KMS-11 (cell line): Measurements from ENCODE around the gene INO80B.

Source experiments
- H2AFZ ChIP-seq: fragments of 200-600 bp; sonication (generic); 2 replicates; pipeline ENCODE4 v1.6.1; 2016; ENCODE audit warnings: antibody characterized with exemption, mixed run types, low read depth
- H3K27ac ChIP-seq: fragments of 200-600 bp; sonication (generic); 2 replicates; pipeline ENCODE4 v1.6.1; 2016; ENCODE audit warnings: mild to moderate bottlenecking, mixed run types
- H3K27me3 ChIP-seq: fragments of 200-600 bp; sonication (generic); 2 replicates; pipeline ENCODE4 v1.6.1; 2017; ENCODE audit warnings: mild to moderate bottlenecking, low read depth, mixed run types, moderate library complexity; ENCODE audit not compliant: insufficient read depth
- H3K36me3 ChIP-seq: fragments of 200-600 bp; sonication (generic); 2 replicates; pipeline ENCODE4 v1.6.1; 2017; ENCODE audit warnings: mild to moderate bottlenecking, mixed run types; ENCODE audit not compliant: insufficient read depth
- H3K4me1 ChIP-seq: fragments of 200-600 bp; sonication (generic); 2 replicates; pipeline ENCODE4 v1.6.1; 2016; ENCODE audit warnings: mild to moderate bottlenecking, low read depth, mixed run types; ENCODE audit not compliant: poor library complexity, severe bottlenecking
- H3K4me2 ChIP-seq: fragments of 200-600 bp; sonication (generic); 2 replicates; pipeline ENCODE4 v1.7.0; 2016; ENCODE audit warnings: mild to moderate bottlenecking, mixed run types
- H3K4me3 ChIP-seq: fragments of 200-600 bp; sonication (generic); IDR thresholded peaks from 2 replicates; pipeline ENCODE4 v1.6.1; 2017; ENCODE audit warnings: low read depth, low read length, mixed read lengths; ENCODE audit not compliant: insufficient read depth
- H3K79me2 ChIP-seq: fragments of 200-600 bp; sonication (generic); 2 replicates; pipeline ENCODE4 v1.6.1; 2016; ENCODE audit warnings: low read depth, mixed run types; ENCODE audit not compliant: insufficient read depth
- H3K9ac ChIP-seq: fragments of 200-600 bp; sonication (generic); 2 replicates; pipeline ENCODE4 v1.6.1; 2016; ENCODE audit warnings: mild to moderate bottlenecking, mixed run types
- H4K20me1 ChIP-seq: fragments of 200-600 bp; sonication (generic); 2 replicates; pipeline ENCODE4 v1.6.1; 2016; ENCODE audit warnings: mild to moderate bottlenecking, mixed run types; ENCODE audit not compliant: insufficient read depth
- TF ChIP-seq, protein P1 (sequence below): fragments of 200-600 bp; sonication (generic); conservative IDR thresholded peaks from 2 replicates; pipeline ENCODE4 v1.6.1; 2017; ENCODE audit warnings: low read depth, mild to moderate bottlenecking, antibody characterized with exemption, low read length, moderate library complexity, mixed read lengths

The INO80B gene

DNA sequence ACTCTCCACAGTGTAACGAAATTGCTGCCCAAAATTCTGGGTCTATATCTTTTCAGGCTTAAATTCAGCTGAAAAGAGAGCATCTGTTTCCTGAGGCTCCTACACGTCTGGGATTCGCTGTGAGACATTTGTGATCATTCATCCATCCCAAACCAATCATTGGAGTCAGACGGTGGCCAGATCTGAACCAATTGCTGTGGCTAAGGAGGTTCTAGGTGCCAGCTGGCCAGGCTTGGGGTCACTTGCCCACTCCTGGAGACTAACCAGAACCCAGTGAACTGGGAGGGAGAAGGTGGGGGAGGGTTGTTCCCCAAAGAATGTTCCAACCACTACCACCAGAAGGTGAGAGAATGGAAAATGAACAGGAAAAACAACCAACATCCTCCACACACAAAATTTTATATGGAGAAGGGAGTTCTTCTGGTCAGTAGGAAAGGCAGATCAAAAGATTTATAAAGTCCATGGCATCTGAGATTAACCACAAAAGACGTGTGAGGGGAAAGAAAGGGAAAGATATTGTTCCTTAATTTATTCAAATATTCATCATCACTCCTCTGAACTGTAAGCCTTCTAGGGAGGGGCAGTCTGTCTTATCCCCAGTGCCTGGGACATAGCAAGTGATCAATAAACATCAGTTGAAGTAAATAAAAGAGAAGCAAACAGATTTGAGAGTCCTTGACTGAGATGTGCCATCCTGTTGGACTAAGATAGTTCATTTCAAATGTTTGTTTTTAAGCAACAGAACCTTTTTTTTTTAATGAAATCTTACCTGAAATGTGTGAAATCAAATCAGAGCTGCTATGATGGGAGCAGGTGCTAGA is 10.2 kb upstream of the INO80B start:
- Histone ChIP-seq H3K79me2 (no peaks in the 10 kb centered on the region), H3K36me3 (no peaks in the 10 kb centered on the region), H3K27ac (no peak overlapping the region), H3K4me2 (no peak overlapping the region), H3K27me3 (no peaks in the 10 kb centered on the region), H4K20me1 (no peaks in the 10 kb centered on the region), H3K4me1 (peaks cover 10% of the 10 kb centered on the region), H2AFZ (no peak overlapping the region), H3K4me3 (no peak overlapping the region), H3K9ac (no peak overlapping the region)
- TF ChIP-seq, protein P1, sequence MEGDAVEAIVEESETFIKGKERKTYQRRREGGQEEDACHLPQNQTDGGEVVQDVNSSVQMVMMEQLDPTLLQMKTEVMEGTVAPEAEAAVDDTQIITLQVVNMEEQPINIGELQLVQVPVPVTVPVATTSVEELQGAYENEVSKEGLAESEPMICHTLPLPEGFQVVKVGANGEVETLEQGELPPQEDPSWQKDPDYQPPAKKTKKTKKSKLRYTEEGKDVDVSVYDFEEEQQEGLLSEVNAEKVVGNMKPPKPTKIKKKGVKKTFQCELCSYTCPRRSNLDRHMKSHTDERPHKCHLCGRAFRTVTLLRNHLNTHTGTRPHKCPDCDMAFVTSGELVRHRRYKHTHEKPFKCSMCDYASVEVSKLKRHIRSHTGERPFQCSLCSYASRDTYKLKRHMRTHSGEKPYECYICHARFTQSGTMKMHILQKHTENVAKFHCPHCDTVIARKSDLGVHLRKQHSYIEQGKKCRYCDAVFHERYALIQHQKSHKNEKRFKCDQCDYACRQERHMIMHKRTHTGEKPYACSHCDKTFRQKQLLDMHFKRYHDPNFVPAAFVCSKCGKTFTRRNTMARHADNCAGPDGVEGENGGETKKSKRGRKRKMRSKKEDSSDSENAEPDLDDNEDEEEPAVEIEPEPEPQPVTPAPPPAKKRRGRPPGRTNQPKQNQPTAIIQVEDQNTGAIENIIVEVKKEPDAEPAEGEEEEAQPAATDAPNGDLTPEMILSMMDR = no peak

GRCh38 chr2:74447230-74447999 is 7.5 kb upstream of the INO80B start:
- Histone ChIP-seq H4K20me1 (no peaks in the 10 kb centered on the region), H3K27ac (no peak overlapping the region), H3K9ac (no peak overlapping the region), H3K4me2 (no peak overlapping the region), H2AFZ (no peak overlapping the region), H3K4me1 (peaks cover 2% of the 10 kb centered on the region), H3K79me2 (no peaks in the 10 kb centered on the region), H3K4me3 (no peak overlapping the region), H3K36me3 (no peaks in the 10 kb centered on the region), H3K27me3 (no peaks in the 10 kb centered on the region)
- TF ChIP-seq, protein P1 = no peak

GRCh38 chr2:74448771-74449170 is 6.1 kb upstream of the INO80B start:
- H3K27ac ChIP-seq = no peak overlapping the region

DNA sequence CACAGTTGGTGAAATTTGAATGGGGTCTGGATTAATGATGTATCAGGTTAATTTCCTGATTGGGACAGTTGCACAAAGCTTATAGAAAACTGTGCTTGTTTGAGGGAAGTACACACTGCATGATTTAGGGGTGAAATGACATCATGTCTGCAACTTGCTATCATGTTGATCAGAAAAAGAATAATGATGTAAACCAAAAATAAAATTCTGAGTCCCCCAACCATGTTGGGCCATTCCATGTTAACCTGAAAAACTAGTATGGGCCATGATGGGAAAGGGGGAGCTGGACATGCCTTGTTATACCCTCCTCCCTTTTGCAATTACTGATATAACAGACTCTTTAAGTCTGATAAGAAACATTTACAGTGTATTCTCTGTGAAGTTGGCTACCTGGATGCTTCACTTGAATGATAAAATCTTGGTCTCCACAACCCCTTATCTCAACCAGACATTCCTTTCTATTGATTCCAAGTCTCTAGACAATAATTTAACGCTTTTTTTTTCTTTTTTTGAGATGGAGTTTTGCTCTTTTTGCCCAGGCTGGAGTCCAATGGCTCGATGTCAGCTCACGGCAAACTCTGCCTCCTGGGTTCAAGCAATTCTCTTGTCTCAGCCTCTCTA is 4.2 kb upstream of the INO80B start:
- TF ChIP-seq, protein P1 = no peak
- Histone ChIP-seq H3K9ac (no peak overlapping the region), H3K27ac (no peak overlapping the region), H3K36me3 (no peaks in the 10 kb centered on the region), H3K4me1 (peaks cover 13% of the 10 kb centered on the region), H3K4me2 (no peak overlapping the region), H3K4me3 (no peak overlapping the region), H3K79me2 (peaks cover 7% of the 10 kb centered on the region; the same call in 1 of the 2 replicates), H3K27me3 (no peaks in the 10 kb centered on the region), H2AFZ (no peak overlapping the region), H4K20me1 (no peaks in the 10 kb centered on the region)

More at GRCh38 chr2:74448771-74449170, 6.1 kb upstream of the INO80B start:
- TF ChIP-seq, protein P1 = no peak
- no peaks in the 10 kb centered on the region for H3K36me3 ChIP-seq
- no peaks in the 10 kb centered on the region for H4K20me1 ChIP-seq
- H3K4me2 ChIP-seq = no peak overlapping the region
- peaks cover 5% of the 10 kb centered on the region for H3K4me1 ChIP-seq
- no peaks in the 10 kb centered on the region for H3K27me3 ChIP-seq
- H3K9ac ChIP-seq = no peak overlapping the region
- H2AFZ ChIP-seq = no peak overlapping the region
- H3K79me2 ChIP-seq = no peaks in the 10 kb centered on the region
- no peak overlapping the region for H3K4me3 ChIP-seq
